ENCODE results near the gene PRAMEF13. TPM values are rescaled to one million over a fixed set of nuclear protein-coding genes. Genes with fewer than 3 reads are reported as not detected.

Gene PRAMEF13
- total RNA-seq, 4 donors from 2014 or later: not detected

Other genes starting within 250 kb of the PRAMEF13 start
- not detected for gene PRAMEF27, start 144.8 kb downstream of the PRAMEF13 start, total RNA-seq
- not detected for gene HNRNPCL3, start 140.6 kb downstream of the PRAMEF13 start, total RNA-seq
- gene PRAMEF25, start 130.6 kb downstream of the PRAMEF13 start, total RNA-seq: not detected
- not detected for gene HNRNPCL2, start 84.6 kb downstream of the PRAMEF13 start, total RNA-seq
- not detected for gene PRAMEF26, start 45.4 kb downstream of the PRAMEF13 start, total RNA-seq
- not detected for gene HNRNPCL4, start 35.8 kb downstream of the PRAMEF13 start, total RNA-seq
- gene PRAMEF9, start 29.6 kb downstream of the PRAMEF13 start, total RNA-seq: not detected
- gene PRAMEF18, start 24.7 kb upstream of the PRAMEF13 start, total RNA-seq: not detected
- not detected for gene PRAMEF5, start 52.8 kb upstream of the PRAMEF13 start, total RNA-seq
- gene PRAMEF8, start 83.7 kb upstream of the PRAMEF13 start, total RNA-seq: not detected
- not detected for gene PRAMEF33, start 102.1 kb upstream of the PRAMEF13 start, total RNA-seq
- not detected for gene PRAMEF15, start 114.2 kb upstream of the PRAMEF13 start, total RNA-seq
- not detected for gene PRAMEF14, start 145.7 kb upstream of the PRAMEF13 start, total RNA-seq
- not detected for gene PRAMEF19, start 170.5 kb upstream of the PRAMEF13 start, total RNA-seq
- not detected for gene PRAMEF17, start 188.2 kb upstream of the PRAMEF13 start, total RNA-seq
- not detected for gene PRAMEF20, start 209.0 kb upstream of the PRAMEF13 start, total RNA-seq

Measured in esophagus squamous epithelium (tissue), 4 donors.